ENCODE data around the gene RAB33B.

The RAB33B gene

GRCh38 chr4:139511320-139511719 is 57.4 kb downstream of the RAB33B start:
- no peak overlapping the region for H3K4me3 Mint-ChIP-seq
- TF ChIP-seq, protein P1, sequence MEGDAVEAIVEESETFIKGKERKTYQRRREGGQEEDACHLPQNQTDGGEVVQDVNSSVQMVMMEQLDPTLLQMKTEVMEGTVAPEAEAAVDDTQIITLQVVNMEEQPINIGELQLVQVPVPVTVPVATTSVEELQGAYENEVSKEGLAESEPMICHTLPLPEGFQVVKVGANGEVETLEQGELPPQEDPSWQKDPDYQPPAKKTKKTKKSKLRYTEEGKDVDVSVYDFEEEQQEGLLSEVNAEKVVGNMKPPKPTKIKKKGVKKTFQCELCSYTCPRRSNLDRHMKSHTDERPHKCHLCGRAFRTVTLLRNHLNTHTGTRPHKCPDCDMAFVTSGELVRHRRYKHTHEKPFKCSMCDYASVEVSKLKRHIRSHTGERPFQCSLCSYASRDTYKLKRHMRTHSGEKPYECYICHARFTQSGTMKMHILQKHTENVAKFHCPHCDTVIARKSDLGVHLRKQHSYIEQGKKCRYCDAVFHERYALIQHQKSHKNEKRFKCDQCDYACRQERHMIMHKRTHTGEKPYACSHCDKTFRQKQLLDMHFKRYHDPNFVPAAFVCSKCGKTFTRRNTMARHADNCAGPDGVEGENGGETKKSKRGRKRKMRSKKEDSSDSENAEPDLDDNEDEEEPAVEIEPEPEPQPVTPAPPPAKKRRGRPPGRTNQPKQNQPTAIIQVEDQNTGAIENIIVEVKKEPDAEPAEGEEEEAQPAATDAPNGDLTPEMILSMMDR (IDR thresholded peaks at IDR 0.05) = no peak
- peaks cover 16% of the 10 kb centered on the region for H3K4me1 Mint-ChIP-seq

GRCh38 chr4:139514382-139515059 is 60.6 kb downstream of the RAB33B start:
- DNase-seq = no peak
- peaks cover 21% of the 10 kb centered on the region for H3K4me1 Mint-ChIP-seq
- peaks cover 85% of the 10 kb centered on the region for H3K36me3 Mint-ChIP-seq (ENCODE audit: low read depth)
- no peaks in the 10 kb centered on the region for H3K9me3 Mint-ChIP-seq
- no peak overlapping the region for H3K4me3 Mint-ChIP-seq
- peaks cover 3% of the 10 kb centered on the region for H3K27me3 Mint-ChIP-seq (ENCODE audit: low read depth, poor library complexity)
- TF ChIP-seq, protein P1 (IDR thresholded peaks at IDR 0.05) = no peak
- H3K27ac Mint-ChIP-seq = peak overlapping the region; percentile 78

More at GRCh38 chr4:139511320-139511719, 57.4 kb downstream of the RAB33B start:
- no peak for DNase-seq
- peaks cover 3% of the 10 kb centered on the region for H3K27me3 Mint-ChIP-seq (ENCODE audit: low read depth, poor library complexity)
- H3K9me3 Mint-ChIP-seq = no peaks in the 10 kb centered on the region
- H3K36me3 Mint-ChIP-seq (ENCODE audit: low read depth) = peaks cover 76% of the 10 kb centered on the region
- no peak overlapping the region for H3K27ac Mint-ChIP-seq

GRCh38 chr4:139515531-139515958 is 61.6 kb downstream of the RAB33B start:
- TF ChIP-seq, protein P1 (IDR thresholded peaks at IDR 0.05) = no peak
- Mint-ChIP-seq H3K9me3 (no peaks in the 10 kb centered on the region), H3K27ac (peak overlapping the region; percentile 46), H3K4me3 (no peak overlapping the region), H3K27me3 (ENCODE audit: low read depth, poor library complexity) (peaks cover 3% of the 10 kb centered on the region), H3K4me1 (peaks cover 21% of the 10 kb centered on the region), H3K36me3 (ENCODE audit: low read depth) (peaks cover 86% of the 10 kb centered on the region)
- DNase-seq = no peak

- TF ChIP-seq, protein P1 (IDR thresholded peaks at IDR 0.05) = no peak
- peaks cover 24% of the 10 kb centered on the region for H3K4me1 Mint-ChIP-seq
- H3K4me3 Mint-ChIP-seq = no peak overlapping the region
- no peaks in the 10 kb centered on the region for H3K27me3 Mint-ChIP-seq (ENCODE audit: low read depth, poor library complexity)
- H3K9me3 Mint-ChIP-seq = no peaks in the 10 kb centered on the region
- H3K27ac Mint-ChIP-seq = no peak overlapping the region
- peaks cover 79% of the 10 kb centered on the region for H3K36me3 Mint-ChIP-seq (ENCODE audit: low read depth)
- DNase-seq = no peak
Measured at GRCh38 chr4:139521754-139522401, 68.0 kb downstream of the RAB33B start.

DNA sequence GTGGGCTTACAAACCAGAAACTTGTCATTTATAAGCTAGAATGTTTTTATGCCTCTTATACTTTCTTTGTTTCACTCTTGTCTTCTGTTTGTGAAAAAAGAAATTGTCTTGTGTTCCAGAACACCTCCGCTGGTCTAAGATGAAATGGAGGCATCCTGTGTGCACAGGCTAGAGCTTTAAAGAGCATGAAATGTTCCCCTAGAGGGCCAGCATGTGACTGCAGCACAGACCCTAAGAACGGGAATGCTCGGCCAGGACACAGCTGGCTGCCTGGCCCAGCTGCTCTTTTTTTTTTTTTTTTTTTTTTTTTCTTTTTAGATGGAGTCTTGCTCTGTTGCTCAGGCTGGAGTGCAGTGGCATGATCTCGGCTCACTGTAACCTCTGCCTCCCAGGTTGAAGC is 68.5 kb downstream of the RAB33B start:
- H3K9me3 Mint-ChIP-seq = no peaks in the 10 kb centered on the region
- H3K27me3 Mint-ChIP-seq (ENCODE audit: low read depth, poor library complexity) = no peaks in the 10 kb centered on the region
- DNase-seq = no peak
- H3K4me3 Mint-ChIP-seq = no peak overlapping the region
- TF ChIP-seq, protein P1 (IDR thresholded peaks at IDR 0.05) = no peak
- peaks cover 22% of the 10 kb centered on the region for H3K4me1 Mint-ChIP-seq
- peaks cover 75% of the 10 kb centered on the region for H3K36me3 Mint-ChIP-seq (ENCODE audit: low read depth)
- no peak overlapping the region for H3K27ac Mint-ChIP-seq
